Endometrial microvascular endothelial cells (primary cell): ENCODE results near the gene CHN2. TPM values are rescaled to one million over a fixed set of nuclear protein-coding genes. Genes with fewer than 3 reads are reported as not detected.
"Not testable (repeated sequence)": the region's sequence is repeated elsewhere in the genome, so short reads cannot be mapped to it uniquely, and the experiment has no call there.

Experiments
- in situ Hi-C: cut with HindIII; loops from 2 replicates; pipeline ENCODE4 v1.10.0; 2017; ENCODE audit warnings: low sequenced_read_pairs, low pct_unique_long_range_greater_than_20kb; ENCODE audit errors: inconsistent ontology term
- total RNA-seq: library from RNA; depleted of rRNA; stranded (reverse); fragments of >200 nt; gene quantifications from one replicate; pipeline ENCODE4 v1.2.3, GENCODE V29; 2015; ENCODE audit errors: inconsistent ontology term

The CHN2 gene
- total RNA-seq, 1 donor from 2014 or later: 0.28 TPM

GRCh38 chr7:29511851-29512250 is 317.3 kb downstream of the CHN2 start:
- in situ Hi-C loops: no loop called here

- in situ Hi-C loops: no loop called here
These were observed 321.9 kb downstream of the CHN2 start for GRCh38 chr7:29516491-29516890.

GRCh38 chr7:29518616-29519015 is 324.0 kb downstream of the CHN2 start:
- in situ Hi-C loops: no loop called here

- in situ Hi-C loops: no loop called here
These were observed 329.2 kb downstream of the CHN2 start for GRCh38 chr7:29523728-29524127.

GRCh38 chr7:29527505-29528108 is 333.0 kb downstream of the CHN2 start:
- in situ Hi-C loops: no loop called here

GRCh38 chr7:29528526-29528925 is 334.0 kb downstream of the CHN2 start:
- in situ Hi-C loops: not testable (repeated sequence)

Other genes with a start within 250 kb of the CHN2 start
- not detected for gene TRIL, start 236.4 kb upstream of the CHN2 start, total RNA-seq
- not detected for gene CPVL, start 48.2 kb upstream of the CHN2 start, total RNA-seq